GM19468 (cell line): ENCODE results near the gene CDH22.

ENCODE experiments used
- ATAC-seq: cut with Tn5 transposase; IDR thresholded peaks from one replicate; pipeline ENCODE4 v1.9.1; 2021; ENCODE audit warnings: mild to moderate bottlenecking, moderate library complexity, moderate number of reproducible peaks; ENCODE audit not compliant: unreplicated experiment; ENCODE audit errors: extremely low read depth

CDH22 gene

GRCh38 chr20:46157076-46157592, 151.2 kb downstream of the CDH22 start:
- ATAC-seq = no peak

- no peak for ATAC-seq
These were observed 152.2 kb downstream of the CDH22 start for GRCh38 chr20:46156065-46156464.

GRCh38 chr20:46154796-46155195, 153.5 kb downstream of the CDH22 start:
- no peak for ATAC-seq

- ATAC-seq = no peak
These were observed 154.0 kb downstream of the CDH22 start for GRCh38 chr20:46154305-46154704.

GRCh38 chr20:46152824-46153586, 155.3 kb downstream of the CDH22 start:
- ATAC-seq = no peak

GRCh38 chr20:46151936-46152335, 156.4 kb downstream of the CDH22 start:
- no peak for ATAC-seq

GRCh38 chr20:46150943-46151342, 157.4 kb downstream of the CDH22 start:
- no peak for ATAC-seq

GRCh38 chr20:46148313-46149208, 159.7 kb downstream of the CDH22 start:
- no peak for ATAC-seq

- no peak for ATAC-seq
These were observed 162.6 kb downstream of the CDH22 start for GRCh38 chr20:46145713-46146112.

- ATAC-seq = no peak
These were observed 163.8 kb downstream of the CDH22 start for GRCh38 chr20:46144432-46145025.

- ATAC-seq = no peak
These were observed 166.2 kb downstream of the CDH22 start for GRCh38 chr20:46142124-46142523.

GRCh38 chr20:46139908-46140482, 168.3 kb downstream of the CDH22 start:
- no peak for ATAC-seq

GRCh38 chr20:46139266-46139889, 168.9 kb downstream of the CDH22 start:
- no peak for ATAC-seq

- ATAC-seq = no peak
These were observed 170.5 kb downstream of the CDH22 start for GRCh38 chr20:46137816-46138215.

- no peak for ATAC-seq
These were observed 172.3 kb downstream of the CDH22 start for GRCh38 chr20:46135856-46136633.

GRCh38 chr20:46134716-46135115, 173.6 kb downstream of the CDH22 start:
- no peak for ATAC-seq

- no peak for ATAC-seq
These were observed 174.2 kb downstream of the CDH22 start for GRCh38 chr20:46133886-46134654.

GRCh38 chr20:46132705-46133120, 175.6 kb downstream of the CDH22 start:
- no peak for ATAC-seq
